Measurements from ENCODE around the gene ST6GALNAC2.
A peak's percentile ranks its signal among the peaks of the same experiment; 100 is the strongest.

DNA sequence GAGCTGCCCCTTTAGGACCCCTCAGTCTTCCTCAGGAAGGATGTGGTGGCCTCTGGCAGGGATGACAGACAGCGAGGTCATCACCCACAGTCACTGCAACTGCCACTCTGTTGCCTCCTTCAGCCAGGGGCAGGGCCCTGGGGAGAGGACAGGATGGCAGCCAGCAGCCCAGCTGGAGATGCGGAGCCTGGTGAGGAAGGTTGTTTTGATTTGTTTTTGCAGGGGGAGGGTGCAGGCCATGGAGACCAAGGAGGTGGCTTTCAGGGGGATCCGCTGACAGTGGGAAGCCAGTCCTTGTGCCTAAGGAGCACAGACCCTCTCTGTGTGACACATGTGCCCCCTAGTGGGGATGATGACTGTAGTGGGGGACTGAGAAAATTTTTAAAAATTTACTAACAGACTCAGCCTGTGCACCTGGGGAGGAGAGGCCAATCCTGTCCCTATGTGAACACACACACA lies 38.4 kb downstream of the ST6GALNAC2 start:
- TF ChIP-seq, protein P1, sequence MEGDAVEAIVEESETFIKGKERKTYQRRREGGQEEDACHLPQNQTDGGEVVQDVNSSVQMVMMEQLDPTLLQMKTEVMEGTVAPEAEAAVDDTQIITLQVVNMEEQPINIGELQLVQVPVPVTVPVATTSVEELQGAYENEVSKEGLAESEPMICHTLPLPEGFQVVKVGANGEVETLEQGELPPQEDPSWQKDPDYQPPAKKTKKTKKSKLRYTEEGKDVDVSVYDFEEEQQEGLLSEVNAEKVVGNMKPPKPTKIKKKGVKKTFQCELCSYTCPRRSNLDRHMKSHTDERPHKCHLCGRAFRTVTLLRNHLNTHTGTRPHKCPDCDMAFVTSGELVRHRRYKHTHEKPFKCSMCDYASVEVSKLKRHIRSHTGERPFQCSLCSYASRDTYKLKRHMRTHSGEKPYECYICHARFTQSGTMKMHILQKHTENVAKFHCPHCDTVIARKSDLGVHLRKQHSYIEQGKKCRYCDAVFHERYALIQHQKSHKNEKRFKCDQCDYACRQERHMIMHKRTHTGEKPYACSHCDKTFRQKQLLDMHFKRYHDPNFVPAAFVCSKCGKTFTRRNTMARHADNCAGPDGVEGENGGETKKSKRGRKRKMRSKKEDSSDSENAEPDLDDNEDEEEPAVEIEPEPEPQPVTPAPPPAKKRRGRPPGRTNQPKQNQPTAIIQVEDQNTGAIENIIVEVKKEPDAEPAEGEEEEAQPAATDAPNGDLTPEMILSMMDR (optimal IDR thresholded peaks at IDR 0.05 in 1 of 3, IDR thresholded peaks at IDR 0.05 in 1 of 3, conservative IDR thresholded peaks at IDR 0.05 in 1 of 3; ENCODE audit: extremely low read depth in 1 of 3, insufficient read depth in 2 of 3, low read length in 3 of 3), result peak; percentile 44 to 74 (median 56)
- TF ChIP-seq EZH2 (IDR thresholded peaks at IDR 0.05; ENCODE audit: low read length), result no peak
